HCT116 (cell line): ENCODE results near the gene FTCDNL1.

Experiments used
- ATF3 ChIP-seq: IDR thresholded peaks from 2 replicates; pipeline ENCODE4 v1.6.1; 2012
- EGR1 ChIP-seq: IDR thresholded peaks from 2 replicates; pipeline ENCODE4 v1.6.1; 2012; ENCODE audit warnings: low read depth
- EZH2 ChIP-seq: fragments of 200-600 bp; sonication (generic); IDR thresholded peaks from 2 replicates; pipeline ENCODE4 v1.6.1; 2017; ENCODE audit warnings: antibody characterized with exemption, mixed run types
- FOSL1 ChIP-seq: IDR thresholded peaks from 2 replicates; pipeline ENCODE4 v1.6.1; 2012; ENCODE audit warnings: low read depth
- POLR2A ChIP-seq: IDR thresholded peaks from 2 replicates; pipeline ENCODE4 v1.7.0; 2011; ENCODE audit warnings: borderline replicate concordance; ENCODE audit not compliant: insufficient read depth, insufficient read length; ENCODE audit errors: extremely low read depth
- POLR2AphosphoS5 ChIP-seq: IDR thresholded peaks from 2 replicates; pipeline ENCODE4 v1.6.1; 2011; ENCODE audit warnings: mild to moderate bottlenecking, low read depth, low read length, moderate library complexity
- REST ChIP-seq: IDR thresholded peaks from 2 replicates; pipeline ENCODE4 v1.6.1; 2012; ENCODE audit warnings: low read depth
- TF ChIP-seq, protein P1 (sequence below), 3 experiments: fragments of 200-600 bp in 1 of 3; sonication (generic) in 1 of 3; IDR thresholded peaks in 2 of 3; conservative IDR thresholded peaks in 1 of 3; 2 replicates each; pipeline ENCODE4 v1.5.1; 2012 to 2017; ENCODE audit warnings: low read depth in 2 of 3, low read length in 2 of 3, antibody characterized with exemption in 1 of 3, borderline replicate concordance in 1 of 3, control low read depth in 1 of 3, mild to moderate bottlenecking in 1 of 3, mixed read lengths in 1 of 3, mixed run types in 1 of 3, moderate library complexity in 1 of 3; ENCODE audit not compliant: insufficient read depth in 1 of 3

DNA sequence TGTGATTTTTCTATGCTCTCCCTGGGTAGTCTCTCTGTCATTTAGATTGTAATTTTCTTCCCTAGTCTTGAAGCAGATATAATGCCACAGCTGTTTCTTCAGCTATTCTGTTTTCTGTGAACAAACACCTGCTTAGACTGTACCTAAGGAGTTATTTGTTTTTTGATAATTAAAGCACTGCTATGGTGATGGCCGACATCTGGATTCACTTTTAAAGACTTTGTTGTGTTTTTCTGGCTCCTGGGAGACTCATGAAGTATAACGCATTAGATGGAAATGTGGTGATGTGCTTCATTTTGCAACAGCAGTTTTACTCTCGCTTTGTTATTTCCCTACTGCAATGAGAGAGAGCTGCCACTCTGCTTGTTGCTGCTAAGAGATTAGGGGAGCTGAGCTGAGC lies 44.4 kb upstream of the FTCDNL1 start:
- TF ChIP-seq POLR2A = no peak
- TF ChIP-seq EZH2 = no peak
- TF ChIP-seq, protein P1, sequence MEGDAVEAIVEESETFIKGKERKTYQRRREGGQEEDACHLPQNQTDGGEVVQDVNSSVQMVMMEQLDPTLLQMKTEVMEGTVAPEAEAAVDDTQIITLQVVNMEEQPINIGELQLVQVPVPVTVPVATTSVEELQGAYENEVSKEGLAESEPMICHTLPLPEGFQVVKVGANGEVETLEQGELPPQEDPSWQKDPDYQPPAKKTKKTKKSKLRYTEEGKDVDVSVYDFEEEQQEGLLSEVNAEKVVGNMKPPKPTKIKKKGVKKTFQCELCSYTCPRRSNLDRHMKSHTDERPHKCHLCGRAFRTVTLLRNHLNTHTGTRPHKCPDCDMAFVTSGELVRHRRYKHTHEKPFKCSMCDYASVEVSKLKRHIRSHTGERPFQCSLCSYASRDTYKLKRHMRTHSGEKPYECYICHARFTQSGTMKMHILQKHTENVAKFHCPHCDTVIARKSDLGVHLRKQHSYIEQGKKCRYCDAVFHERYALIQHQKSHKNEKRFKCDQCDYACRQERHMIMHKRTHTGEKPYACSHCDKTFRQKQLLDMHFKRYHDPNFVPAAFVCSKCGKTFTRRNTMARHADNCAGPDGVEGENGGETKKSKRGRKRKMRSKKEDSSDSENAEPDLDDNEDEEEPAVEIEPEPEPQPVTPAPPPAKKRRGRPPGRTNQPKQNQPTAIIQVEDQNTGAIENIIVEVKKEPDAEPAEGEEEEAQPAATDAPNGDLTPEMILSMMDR (IDR thresholded peaks at IDR 0.05 in 2 of 3, conservative IDR thresholded peaks at IDR 0.05 in 1 of 3; ENCODE audit: borderline replicate concordance in 1 of 3, insufficient read depth in 1 of 3, low read depth in 2 of 3, low read length in 2 of 3) = no peak
- TF ChIP-seq EGR1 = no peak
- no peak for TF ChIP-seq ATF3
- no peak for TF ChIP-seq REST
- TF ChIP-seq POLR2AphosphoS5 = no peak
- TF ChIP-seq FOSL1 = no peak
